GM23338 (cell line): ENCODE results near the gene ANKRD11. TPM values are rescaled to one million over a fixed set of nuclear protein-coding genes. Genes with fewer than 3 reads are reported as not detected.

Source experiments
- ATAC-seq: fragments of 200-7000 bp; cut with Tn5 transposase; 3 replicates; pipeline ENCODE4 v1.9.1; 2020
- DNase-seq: peaks from one replicate; pipeline ENCODE4 v3.0.0-alpha.2; 2015; ENCODE audit warnings: low spot score
- H2AFZ ChIP-seq: fragments of 200-600 bp; sonication (generic); 2 replicates; pipeline ENCODE4 v1.8.0; 2016; ENCODE audit warnings: antibody characterized with exemption, mild to moderate bottlenecking, moderate library complexity
- H3F3A ChIP-seq: fragments of 200-600 bp; sonication (generic); replicated peaks from 2 replicates; pipeline ENCODE4 v1.8.0; 2017; ENCODE audit warnings: antibody characterized with exemption, mixed run types, low read depth
- H3K27ac ChIP-seq: fragments of 200-600 bp; sonication (generic); 2 replicates; pipeline ENCODE4 v1.6.1; 2016; ENCODE audit warnings: low read depth
- H3K27me3 ChIP-seq: fragments of 200-600 bp; sonication (generic); 2 replicates; pipeline ENCODE4 v1.8.0; 2016; ENCODE audit warnings: mild to moderate bottlenecking, mixed run types, moderate library complexity; ENCODE audit not compliant: insufficient read depth
- H3K36me3 ChIP-seq: fragments of 200-600 bp; sonication (generic); 2 replicates; pipeline ENCODE4 v1.8.0; 2016; ENCODE audit warnings: mild to moderate bottlenecking; ENCODE audit not compliant: insufficient read depth
- H3K4me1 ChIP-seq: fragments of 200-600 bp; sonication (generic); 2 replicates; pipeline ENCODE4 v1.8.0; 2016; ENCODE audit warnings: mild to moderate bottlenecking, moderate library complexity; ENCODE audit not compliant: insufficient read depth
- H3K4me2 ChIP-seq: fragments of 200-600 bp; sonication (generic); 2 replicates; pipeline ENCODE4 v1.7.1; 2017; ENCODE audit warnings: mixed run types
- H3K4me3 ChIP-seq: fragments of 200-600 bp; sonication (generic); 2 replicates; pipeline ENCODE4 v1.6.1; 2016; ENCODE audit warnings: mixed run types
- H3K79me2 ChIP-seq: fragments of 200-600 bp; sonication (generic); replicated peaks from 2 replicates; pipeline ENCODE4 v1.8.0; 2017; ENCODE audit warnings: mild to moderate bottlenecking; ENCODE audit not compliant: insufficient read depth
- H3K9me2 ChIP-seq: fragments of 200-600 bp; sonication (generic); 2 replicates; pipeline ENCODE4 v1.8.0; 2017; ENCODE audit not compliant: insufficient read depth
- H4K20me1 ChIP-seq: fragments of 200-600 bp; sonication (generic); replicated peaks from 2 replicates; pipeline ENCODE4 v1.8.0; 2017; ENCODE audit warnings: mild to moderate bottlenecking; ENCODE audit not compliant: insufficient read depth
- H3K27ac Mint-ChIP-seq: 2 replicates; pipeline ENCODE4 v1.8.0; 2020; ENCODE audit warnings: inconsistent platforms, mild to moderate bottlenecking, moderate library complexity, mixed read lengths
- H3K27me3 Mint-ChIP-seq: 3 replicates; pipeline ENCODE4 v1.8.0; 2022; ENCODE audit warnings: low read depth, mild to moderate bottlenecking, moderate library complexity, mixed read lengths, inconsistent platforms; ENCODE audit not compliant: insufficient read depth, poor library complexity
- H3K36me3 Mint-ChIP-seq: 3 replicates; pipeline ENCODE4 v1.8.0; 2021; ENCODE audit warnings: low read depth, mild to moderate bottlenecking, inconsistent platforms, moderate library complexity, mixed read lengths
- H3K4me1 Mint-ChIP-seq: 3 replicates; pipeline ENCODE4 v1.8.0; 2020; ENCODE audit warnings: mild to moderate bottlenecking, inconsistent platforms, mixed read lengths
- H3K4me3 Mint-ChIP-seq: 3 replicates; pipeline ENCODE4 v1.8.0; 2021; ENCODE audit warnings: moderate library complexity, mild to moderate bottlenecking, inconsistent platforms, mixed read lengths
- H3K9me3 Mint-ChIP-seq: 3 replicates; pipeline ENCODE4 v1.8.0; 2020; ENCODE audit warnings: moderate library complexity, mild to moderate bottlenecking, inconsistent platforms, mixed read lengths
- CREB1 ChIP-seq: fragments of 250-450 bp; sonication (Bioruptor Pico); IDR thresholded peaks from 2 replicates; pipeline ENCODE4 v1.5.0; 2020; ENCODE audit warnings: low read depth, mild to moderate bottlenecking, moderate library complexity
- CTCF ChIP-seq, 2 experiments: fragments of 200-600 bp in 1 of 2; sonication (generic) in 1 of 2; conservative IDR thresholded peaks; 2 replicates each; pipeline versions ENCODE4 v1.5.1 to v1.6.1; 2016 to 2017; ENCODE audit warnings: antibody characterized with exemption in 2 of 2, low read depth in 2 of 2, mild to moderate bottlenecking in 2 of 2, moderate library complexity in 1 of 2
- ETS1 ChIP-seq: IDR thresholded peaks from 2 replicates; pipeline ENCODE4 v1.6.1; 2016; ENCODE audit warnings: antibody characterized with exemption
- JUNB ChIP-seq: IDR thresholded peaks from one replicate; pipeline ENCODE4 v1.6.1; 2016; ENCODE audit warnings: antibody characterized with exemption; ENCODE audit not compliant: unreplicated experiment
- ZNF331 ChIP-seq: fragments of 250-450 bp; sonication (Bioruptor Pico); IDR thresholded peaks from 2 replicates; pipeline ENCODE4 v1.5.0; 2020; ENCODE audit warnings: low read depth, mild to moderate bottlenecking, moderate library complexity
- ZNF462 ChIP-seq: fragments of 250-450 bp; sonication (Bioruptor Pico); IDR thresholded peaks from 2 replicates; pipeline ENCODE4 v1.5.0; 2020; ENCODE audit warnings: mild to moderate bottlenecking, moderate library complexity
- polyA plus RNA-seq: library from polyadenylated mRNA; unstranded; fragments of >200 nt; fragmentation: Nextera tagmentation; extraction: Ambion mirVana; gene quantifications from 2 replicates; pipeline ENCODE4 v1.2.1, GENCODE V29; 2016
- total RNA-seq: library from RNA; depleted of rRNA; stranded (reverse); fragments of >200 nt; shearing (Covaris generic); gene quantifications from 2 replicates; pipeline ENCODE4 v1.2.3, GENCODE V29; 2014

The ANKRD11 gene
- total and polyA plus RNA-seq, 2 experiments from 2014 or later: 130 to 159 TPM

GRCh38 chr16:89320782-89321501 lies 169.4 kb downstream of the ANKRD11 start (continued):
- TF ChIP-seq ZNF462 (CRISPR knock-in tag): no peak
- TF ChIP-seq JUNB: no peak

GRCh38 chr16:89319886-89320781 lies 170.2 kb downstream of the ANKRD11 start:
- Histone ChIP-seq H3K4me1 (peaks cover 50% of the 10 kb centered on the region), H3F3A (peaks cover 10% of the 10 kb centered on the region; the same call in 1 of the 2 replicates), H4K20me1 (peaks cover 52% of the 10 kb centered on the region), H3K27me3 (no peaks in the 10 kb centered on the region), H3K79me2 (peaks cover 93% of the 10 kb centered on the region), H3K36me3 (no peaks in the 10 kb centered on the region), H3K9me2 (no peaks in the 10 kb centered on the region), H2AFZ (no peak overlapping the region), H3K27ac (peak overlapping the region; percentile 72; the same call in 1 of the 2 replicates), H3K4me2 (peak overlapping the region; percentile 43; the same call in 1 of the 2 replicates), H3K4me3 (no peak overlapping the region)
- ATAC-seq (peak; percentile 2; the same call in 1 of the 3 replicates), DNase-seq (no peak)
- H3K27ac Mint-ChIP-seq: peak overlapping the region; percentile 57
- peaks cover 93% of the 10 kb centered on the region for H3K4me1 Mint-ChIP-seq
- H3K27me3 Mint-ChIP-seq: peaks cover 48% of the 10 kb centered on the region
- no peak overlapping the region for H3K4me3 Mint-ChIP-seq
- H3K9me3 Mint-ChIP-seq: no peaks in the 10 kb centered on the region
- peaks cover 5% of the 10 kb centered on the region; the same call in 2 of the 3 replicates for H3K36me3 Mint-ChIP-seq
- TF ChIP-seq CREB1 (CRISPR knock-in tag) (no peak), ZNF331 (CRISPR knock-in tag) (no peak), CTCF (conservative IDR thresholded peaks at IDR 0.05; ENCODE audit: low read depth in 2 of 2) (no peak), ETS1 (no peak)
